ENCODE measurements around the gene ELP6. TPM values are rescaled to one million over a fixed set of nuclear protein-coding genes. Genes with fewer than 3 reads are reported as not detected.
A peak's percentile ranks its signal among the peaks of the same experiment; 100 is the strongest.
"Not testable (repeated sequence)": the region's sequence is repeated elsewhere in the genome, so short reads cannot be mapped to it uniquely, and the experiment has no call there.

The ELP6 gene
- total and polyA plus RNA-seq, 2 experiments from 2014 or later, result 33.7 to 41.6 TPM

- no peak for TF ChIP-seq REST (IDR thresholded peaks at IDR 0.05; ENCODE audit: unreplicated experiment)
- Histone ChIP-seq H2AFZ (no peak overlapping the region), H3F3A (replicated peaks; ENCODE audit: low read depth) (peaks cover 16% of the 10 kb centered on the region), H3K27ac (ENCODE audit: low read depth) (peak overlapping the region; percentile 94), H3K4me3 (peak overlapping the region; percentile 36), H3K4me2 (peak overlapping the region; percentile 60), H3K27me3 (ENCODE audit: insufficient read depth) (no peaks in the 10 kb centered on the region), H4K20me1 (replicated peaks; ENCODE audit: insufficient read depth) (no peaks in the 10 kb centered on the region), H3K9me2 (ENCODE audit: insufficient read depth) (no peaks in the 10 kb centered on the region), H3K36me3 (ENCODE audit: insufficient read depth) (no peaks in the 10 kb centered on the region), H3K79me2 (replicated peaks; ENCODE audit: insufficient read depth) (no peaks in the 10 kb centered on the region), H3K4me1 (ENCODE audit: insufficient read depth) (peaks cover 34% of the 10 kb centered on the region)
- H3K4me3 Mint-ChIP-seq, result peak overlapping the region; percentile 56
- ATAC-seq, result peak; percentile 51
- DNase-seq (ENCODE audit: low spot score), result peak; percentile 43
- H3K27ac Mint-ChIP-seq, result peak overlapping the region; percentile 89
- peaks cover 5% of the 10 kb centered on the region for H3K36me3 Mint-ChIP-seq (ENCODE audit: low read depth)
- peaks cover 21% of the 10 kb centered on the region for H3K4me1 Mint-ChIP-seq
- H3K27me3 Mint-ChIP-seq (ENCODE audit: insufficient read depth, low read depth, poor library complexity), result peaks cover 12% of the 10 kb centered on the region
- peaks cover 3% of the 10 kb centered on the region; the same call in 2 of the 3 replicates for H3K9me3 Mint-ChIP-seq
These were observed 31.1 kb downstream of the ELP6 start for GRCh38 chr3:47482366-47482765.

- DNase-seq (ENCODE audit: low spot score), result peak; percentile 77
- H2AFZ ChIP-seq; H3K36me3 ChIP-seq (ENCODE audit: insufficient read depth); H3K36me3 Mint-ChIP-seq (ENCODE audit: low read depth); H3K9me2 ChIP-seq (ENCODE audit: insufficient read depth); H4K20me1 ChIP-seq (replicated peaks; ENCODE audit: insufficient read depth); H3K9me3 Mint-ChIP-seq; H3K27me3 ChIP-seq (ENCODE audit: insufficient read depth); H3K79me2 ChIP-seq (replicated peaks; ENCODE audit: insufficient read depth): not testable (repeated sequence)
- Mint-ChIP-seq H3K27ac (peak overlapping the region; percentile 89), H3K4me1 (peaks cover 25% of the 10 kb centered on the region), H3K4me3 (peak overlapping the region; percentile 56), H3K27me3 (ENCODE audit: insufficient read depth, low read depth, poor library complexity) (peaks cover 12% of the 10 kb centered on the region)
- H3K4me1 ChIP-seq (ENCODE audit: insufficient read depth), result peaks cover 34% of the 10 kb centered on the region
- peaks cover 16% of the 10 kb centered on the region for H3F3A ChIP-seq (replicated peaks; ENCODE audit: low read depth)
- peak overlapping the region; percentile 94 for H3K27ac ChIP-seq (ENCODE audit: low read depth)
- peak overlapping the region; percentile 36 for H3K4me3 ChIP-seq
- peak overlapping the region; percentile 69 for H3K4me2 ChIP-seq
- ATAC-seq, result peak; percentile 59
- peak; percentile 58 for TF ChIP-seq POLR2AphosphoS5 (IDR thresholded peaks at IDR 0.05; ENCODE audit: low read depth)
These were observed 31.7 kb downstream of the ELP6 start for GRCh38 chr3:47481763-47482162.

- not testable (repeated sequence) for H3K27me3 ChIP-seq (ENCODE audit: insufficient read depth); H3K79me2 ChIP-seq (replicated peaks; ENCODE audit: insufficient read depth); H2AFZ ChIP-seq; H3K9me2 ChIP-seq (ENCODE audit: insufficient read depth); H3K36me3 Mint-ChIP-seq (ENCODE audit: low read depth); H3K27ac ChIP-seq (ENCODE audit: low read depth); H4K20me1 ChIP-seq (replicated peaks; ENCODE audit: insufficient read depth); H3K4me2 ChIP-seq; H3K27ac Mint-ChIP-seq; DNase-seq (ENCODE audit: low spot score); H3K9me3 Mint-ChIP-seq; ATAC-seq; H3K4me3 ChIP-seq; H3K36me3 ChIP-seq (ENCODE audit: insufficient read depth); H3K4me3 Mint-ChIP-seq
- H3K4me1 ChIP-seq (ENCODE audit: insufficient read depth), result peaks cover 34% of the 10 kb centered on the region
- peaks cover 23% of the 10 kb centered on the region for H3F3A ChIP-seq (replicated peaks; ENCODE audit: low read depth)
- peaks cover 28% of the 10 kb centered on the region for H3K4me1 Mint-ChIP-seq
- peaks cover 14% of the 10 kb centered on the region for H3K27me3 Mint-ChIP-seq (ENCODE audit: insufficient read depth, low read depth, poor library complexity)
These were observed 33.2 kb downstream of the ELP6 start for GRCh38 chr3:47480267-47480666.

Measured in GM23338 (cell line).